Measurements from ENCODE around the gene RUFY4.
"Not testable (repeated sequence)": the region's sequence is repeated elsewhere in the genome, so short reads cannot be mapped to it uniquely, and the experiment has no call there.

RUFY4 gene

DNA sequence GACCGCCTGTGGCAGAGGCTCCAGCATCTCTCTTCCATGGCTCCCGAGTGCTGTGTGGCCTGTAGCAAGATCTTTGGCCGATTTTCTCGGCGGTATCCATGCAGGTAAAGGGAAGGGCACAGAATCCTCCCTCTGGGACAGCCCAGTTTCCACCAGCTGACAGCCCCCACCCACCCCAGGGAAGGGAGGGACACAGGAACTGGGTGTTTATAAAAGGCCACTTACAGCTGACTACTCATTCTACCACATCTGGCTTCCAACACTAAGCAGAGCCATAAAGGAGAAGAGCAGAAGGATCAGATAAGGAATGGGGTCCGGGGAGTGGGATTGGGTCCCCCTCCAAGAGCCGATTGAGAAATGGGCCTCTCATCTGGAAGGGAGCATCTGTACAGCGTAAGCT is 20.2 kb downstream of the RUFY4 start:
- no peak for DNase-seq

DNA sequence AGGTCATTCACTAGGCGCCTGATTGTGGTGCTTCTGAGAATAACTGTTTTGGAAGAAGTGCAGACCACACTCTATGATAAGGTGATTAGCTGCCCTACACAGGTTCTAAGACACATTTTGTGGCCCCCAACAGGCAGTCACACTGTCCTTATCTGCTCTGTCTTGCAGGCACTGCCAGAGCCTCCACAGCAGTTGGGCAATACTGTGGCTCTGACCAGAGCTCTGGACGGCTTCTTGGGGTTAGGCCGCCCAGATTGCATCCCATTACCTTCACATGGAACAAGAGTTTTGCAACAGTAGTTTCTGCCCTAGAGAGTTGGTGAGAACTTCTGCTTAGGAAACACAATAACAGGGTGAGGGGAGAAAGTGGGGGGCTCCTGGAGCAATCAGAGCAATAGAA is 22.7 kb downstream of the RUFY4 start:
- DNase-seq, result no peak

DNA sequence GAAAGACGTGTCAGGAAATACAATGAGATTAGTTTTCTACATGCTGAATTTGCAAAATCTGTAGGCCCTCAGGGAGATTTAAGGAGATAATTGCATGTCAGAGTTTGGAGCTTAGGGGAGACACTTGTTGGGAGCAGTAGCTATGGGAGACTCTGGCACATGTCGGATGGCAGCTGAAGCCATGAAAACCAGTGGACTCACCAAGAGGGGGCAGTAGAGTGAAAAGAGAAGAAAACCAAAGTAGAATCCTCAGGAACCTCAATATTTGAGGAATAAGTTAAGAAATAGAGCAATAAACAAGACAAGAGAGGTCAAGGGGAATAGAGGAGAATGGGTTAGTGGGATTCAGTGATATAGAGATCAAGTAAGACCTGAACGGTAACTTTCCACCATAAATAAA is 24.8 kb downstream of the RUFY4 start:
- no peak for DNase-seq

DNA sequence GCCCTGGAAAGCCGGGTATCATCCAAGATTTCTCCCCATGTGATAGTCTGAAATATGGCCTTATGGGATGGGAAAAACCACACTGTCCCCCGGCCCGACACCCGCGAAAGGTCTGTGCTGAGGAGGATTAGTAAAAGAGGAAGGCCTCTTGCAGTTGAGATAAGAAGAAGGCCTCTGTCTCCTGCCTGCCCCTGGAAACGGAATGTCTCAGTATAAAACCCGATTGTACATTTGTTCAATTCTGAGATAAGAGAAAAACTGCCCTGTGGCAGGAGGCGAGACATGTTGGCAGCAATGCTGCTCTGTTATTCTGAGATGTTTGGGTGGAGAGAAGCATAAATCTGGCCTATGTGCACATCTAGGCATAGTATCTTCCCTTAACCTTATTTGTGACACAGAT is 26.8 kb downstream of the RUFY4 start:
- no peak for DNase-seq

DNA sequence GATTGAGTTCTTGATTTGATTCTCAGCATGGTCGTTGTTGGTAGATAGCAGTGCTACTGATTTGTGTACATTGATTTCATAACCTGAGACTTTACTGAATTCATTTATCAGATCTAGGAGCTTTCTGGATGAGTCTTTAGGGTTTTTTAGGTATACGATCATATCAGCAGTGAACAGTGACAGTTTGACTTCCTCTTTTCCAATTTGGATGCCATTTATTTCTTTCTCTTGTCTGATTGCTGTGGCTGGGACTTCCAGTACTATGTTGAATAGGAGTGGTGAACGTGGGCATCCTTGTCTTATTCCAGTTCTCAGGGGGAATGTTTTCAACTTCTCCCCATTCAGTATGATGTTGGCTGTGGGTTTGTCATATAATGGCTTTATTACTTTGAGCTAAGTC is 28.9 kb downstream of the RUFY4 start:
- no peak for DNase-seq

DNA sequence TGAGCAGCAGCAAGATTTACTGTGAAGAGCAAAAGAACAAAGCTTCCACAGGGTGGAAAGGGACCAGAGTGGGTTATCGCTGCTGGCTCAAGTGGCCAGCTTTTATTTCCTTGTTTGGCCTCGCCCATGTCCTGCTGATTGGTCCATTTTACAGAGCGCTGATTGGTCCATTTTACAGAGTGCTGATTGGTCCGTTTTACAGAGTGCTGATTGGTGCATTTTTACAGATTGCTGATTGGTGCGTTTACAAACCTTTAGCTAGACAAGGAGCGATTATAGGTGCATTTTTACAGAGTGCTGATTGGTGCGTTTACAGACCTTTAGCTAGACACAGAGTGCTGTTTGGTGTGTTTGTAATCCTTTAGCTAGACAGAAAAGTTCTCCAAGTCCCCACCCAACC is 39.8 kb downstream of the RUFY4 start:
- DNase-seq, result not testable (repeated sequence)

DNA sequence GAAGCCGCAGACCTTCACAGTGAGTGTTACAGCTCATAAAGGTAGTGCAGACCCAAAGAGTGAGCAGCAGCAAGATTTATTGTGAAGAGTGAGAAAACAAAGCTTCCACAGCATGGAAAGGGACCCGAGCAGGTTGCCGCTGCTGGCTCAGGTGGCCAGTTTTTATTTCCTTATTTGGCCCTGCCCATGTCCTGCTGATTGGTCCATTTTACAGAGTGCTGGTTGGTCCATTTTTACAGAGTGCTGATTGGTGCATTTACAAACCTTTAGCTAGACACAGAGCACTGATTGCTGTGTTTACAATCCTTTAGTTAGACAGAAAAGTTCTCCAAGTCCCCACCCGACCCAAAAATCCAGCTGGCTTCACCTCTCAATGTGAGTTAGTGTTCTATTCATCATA is 52.7 kb downstream of the RUFY4 start:
- DNase-seq, result not testable (repeated sequence)

DNA sequence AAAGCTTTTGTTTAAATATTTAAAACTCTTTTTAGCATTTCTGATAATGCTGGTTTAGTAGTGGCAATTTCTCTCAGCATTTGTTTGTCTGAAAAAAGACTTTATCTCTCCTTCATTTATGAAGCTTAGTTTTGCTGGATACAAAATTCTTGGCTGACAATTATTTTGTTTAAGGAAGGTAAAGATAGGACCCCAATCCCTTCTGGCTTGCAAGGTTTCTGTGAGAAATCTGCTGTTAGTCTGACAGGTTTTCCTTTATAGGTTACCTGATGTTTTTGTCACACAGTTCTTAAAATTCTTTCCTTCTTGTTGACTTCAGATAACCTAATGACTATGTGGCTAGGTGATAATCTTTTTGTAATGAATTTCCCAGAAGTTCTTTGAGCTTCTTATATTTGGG is 53.2 kb downstream of the RUFY4 start:
- not testable (repeated sequence) for DNase-seq

DNA sequence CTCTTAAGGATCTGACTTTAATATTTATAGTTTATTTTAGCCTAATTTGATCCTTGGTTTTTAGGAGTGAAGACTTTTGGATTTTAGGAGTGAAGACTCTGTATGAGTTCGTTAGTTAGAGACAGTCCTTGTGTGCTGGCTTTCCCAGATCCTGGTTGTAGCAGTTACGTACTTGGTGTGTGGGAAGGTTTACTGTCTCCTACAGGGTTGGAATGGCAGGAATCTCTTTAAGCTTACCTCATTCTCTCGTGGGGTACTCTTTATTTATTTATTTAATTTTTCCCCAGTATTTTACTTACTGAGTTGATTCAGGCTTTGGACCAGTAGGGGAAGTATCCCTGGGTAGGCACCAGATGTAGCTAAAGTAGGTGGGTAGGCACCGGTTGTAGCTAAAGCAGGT is 54.9 kb downstream of the RUFY4 start:
- no peak for DNase-seq

DNA sequence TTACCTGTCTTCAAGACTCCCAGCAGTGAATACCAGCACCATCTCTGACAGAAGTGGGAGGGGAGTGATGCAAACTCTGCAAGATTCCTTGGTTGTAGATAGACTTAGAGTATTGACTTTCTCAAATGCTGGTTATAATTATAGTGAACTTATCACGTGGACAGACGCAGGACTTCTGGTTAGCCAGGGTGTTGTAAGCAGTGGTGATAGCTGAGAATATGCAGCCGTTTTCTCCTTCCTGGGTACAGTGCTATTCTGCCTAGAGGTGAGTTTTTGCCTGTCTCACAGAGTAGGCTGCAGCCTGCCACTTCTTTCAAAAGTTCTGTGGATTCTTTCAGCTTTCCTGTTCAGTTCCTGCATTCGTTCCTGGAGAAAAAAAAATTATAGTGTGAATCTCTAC is 56.0 kb downstream of the RUFY4 start:
- DNase-seq, result no peak

DNA sequence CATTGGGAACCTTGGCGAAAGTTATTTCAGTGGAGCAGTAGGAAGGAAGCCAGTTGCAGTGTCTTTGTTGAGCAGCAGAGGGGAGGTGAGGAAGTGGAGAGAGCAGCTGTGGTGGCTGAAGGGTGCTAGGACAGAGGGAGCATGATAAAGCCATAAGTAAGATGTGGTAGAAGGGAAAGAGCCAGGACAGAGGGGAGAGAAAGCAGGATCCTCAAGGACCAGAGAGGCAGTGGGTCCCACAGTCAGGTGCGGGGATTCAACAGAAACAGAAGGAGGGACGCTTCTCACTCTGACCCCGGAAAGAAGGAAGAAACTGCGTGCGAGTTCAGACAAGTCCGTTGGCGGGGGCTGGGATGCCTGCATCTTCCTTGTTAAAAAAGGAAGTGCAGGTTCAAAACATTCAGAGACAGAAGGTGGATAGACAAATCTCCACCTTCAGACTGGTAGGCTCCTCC is 56.6 kb downstream of the RUFY4 start, which contains the start of gene CXCR2:
Gene CXCR2, plus strand, starts transcription at position 403 of the 455 bp plus-strand sequence. CDS start 8,774 bp downstream, outside the sequence.
- no peak for DNase-seq

DNA sequence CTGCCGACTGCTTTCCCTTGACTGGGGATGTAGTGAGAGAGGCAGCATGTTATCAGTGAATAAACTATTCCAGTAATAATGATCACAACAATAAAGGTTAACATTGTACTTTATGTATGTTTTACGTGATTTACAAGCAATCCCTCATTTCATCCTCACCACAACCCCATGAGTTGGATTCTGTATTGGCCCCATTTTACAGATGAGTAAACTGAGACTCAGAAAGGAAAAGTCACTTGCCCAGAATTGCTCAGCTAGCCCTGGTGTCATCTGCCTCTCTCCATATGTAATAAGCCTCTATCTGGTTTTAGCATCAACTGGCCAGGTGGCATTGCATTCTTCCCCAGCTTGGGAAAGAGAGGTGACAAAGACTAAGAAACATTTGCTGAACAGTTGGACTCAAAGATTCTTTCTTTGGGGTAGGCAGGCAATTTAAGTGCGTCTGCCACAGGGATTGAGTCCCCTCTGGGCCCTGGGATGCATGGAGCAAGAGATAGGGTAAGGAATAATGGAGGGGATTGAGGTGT is 58.9 kb downstream of the RUFY4 start:
- no peak for DNase-seq

DNA sequence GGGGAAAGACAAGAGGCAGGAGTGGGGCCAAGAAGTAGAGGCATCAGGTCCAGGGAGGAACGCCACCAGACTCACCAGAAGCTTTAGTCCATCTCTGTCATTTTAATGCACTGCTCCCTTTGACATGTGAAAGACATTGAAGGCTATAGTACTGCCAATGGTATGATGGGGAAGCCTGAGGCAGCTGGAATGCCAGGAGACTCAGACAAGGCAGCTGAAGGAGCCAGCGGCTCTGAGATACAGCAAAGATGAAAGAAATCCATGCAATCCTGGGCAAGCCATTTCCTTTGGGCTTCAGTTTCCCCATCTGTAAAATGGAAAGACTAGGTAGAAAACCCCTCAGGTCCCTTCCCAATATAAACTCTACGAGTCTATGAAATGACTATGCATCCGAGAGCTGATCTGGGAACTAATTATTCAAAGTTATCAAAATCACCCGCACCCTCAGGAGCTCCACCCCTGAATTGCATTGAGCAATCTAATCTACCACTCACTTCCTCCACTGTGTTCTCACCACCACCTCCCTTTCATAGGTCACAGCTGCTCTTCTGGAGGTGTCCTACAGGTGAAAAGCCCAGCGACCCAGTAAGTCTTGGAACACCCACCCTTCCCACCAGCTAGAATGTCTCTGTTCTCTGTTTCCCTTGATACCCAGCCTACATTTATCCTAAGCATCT is 59.9 kb downstream of the RUFY4 start:
- DNase-seq, result no peak

DNA sequence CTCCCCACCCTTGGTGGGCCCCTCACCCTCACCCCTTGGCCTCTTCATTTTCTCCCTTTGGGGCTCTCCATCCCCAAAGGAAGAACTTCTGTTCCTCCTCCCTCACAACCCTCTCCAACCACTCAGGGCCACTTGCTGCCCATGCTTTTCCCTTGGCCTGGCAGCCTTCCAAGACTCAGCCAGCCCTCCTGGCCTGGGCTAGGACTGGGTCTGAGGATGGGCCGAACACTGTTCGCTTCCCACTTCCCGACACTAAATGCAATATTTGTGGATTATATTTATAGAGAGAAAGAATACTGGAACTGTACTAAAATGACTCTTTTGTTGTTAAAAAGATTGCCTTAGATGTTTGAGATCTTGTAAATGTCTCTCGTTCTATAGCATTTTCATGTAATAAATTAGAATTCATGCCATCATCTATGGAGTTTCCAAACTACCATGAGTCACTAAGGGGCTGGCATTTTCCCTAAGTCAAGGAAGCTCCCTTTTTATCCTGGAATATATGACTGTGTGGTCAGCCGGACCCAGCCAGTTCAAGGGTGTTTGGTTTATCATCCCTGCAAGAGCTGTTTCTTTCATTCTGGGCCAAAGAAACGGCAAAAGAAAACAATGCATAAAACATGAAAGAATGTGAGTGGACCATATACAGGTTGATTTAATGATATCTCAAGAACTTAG is 60.5 kb downstream of the RUFY4 start:
- no peak for DNase-seq

DNA sequence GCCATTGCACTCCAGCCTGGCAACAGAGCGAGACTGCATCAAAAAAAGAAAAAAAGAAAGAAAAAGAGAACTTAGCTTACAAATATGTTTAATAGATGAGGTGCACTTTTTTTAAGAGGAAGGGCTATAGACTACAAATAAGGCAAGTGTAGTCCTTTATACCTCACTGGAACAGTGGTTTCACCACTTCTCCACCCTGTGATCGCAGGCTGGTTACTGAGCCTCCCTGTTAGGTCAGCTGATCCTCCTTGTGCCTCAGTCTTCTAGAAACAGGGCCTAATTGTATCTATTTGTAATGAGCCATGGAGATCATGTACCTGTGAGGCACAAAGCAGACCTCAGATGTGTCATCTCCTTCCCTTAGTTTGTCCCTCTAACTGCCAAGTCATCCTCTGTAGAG is 61.3 kb downstream of the RUFY4 start:
- DNase-seq, result no peak

DNA sequence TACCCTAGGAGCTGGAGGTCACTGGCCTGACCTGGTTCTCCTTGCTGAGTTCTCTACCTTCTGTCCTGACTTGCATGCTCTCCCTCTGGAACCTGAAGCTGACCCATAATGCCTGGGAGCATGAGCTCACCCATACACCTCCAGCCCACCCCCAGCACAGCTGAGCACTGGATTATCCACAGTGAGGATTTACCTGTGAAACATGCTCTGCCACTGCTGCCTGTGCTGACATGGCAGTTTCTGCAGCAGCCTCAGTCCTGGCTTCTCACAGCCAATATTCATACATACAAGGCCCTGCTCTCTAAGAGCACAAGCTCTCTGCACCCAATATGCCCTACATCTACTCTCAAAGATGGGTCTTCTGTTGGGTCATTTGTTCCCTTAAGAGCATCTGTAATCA is 61.8 kb downstream of the RUFY4 start:
- DNase-seq, result no peak

DNA sequence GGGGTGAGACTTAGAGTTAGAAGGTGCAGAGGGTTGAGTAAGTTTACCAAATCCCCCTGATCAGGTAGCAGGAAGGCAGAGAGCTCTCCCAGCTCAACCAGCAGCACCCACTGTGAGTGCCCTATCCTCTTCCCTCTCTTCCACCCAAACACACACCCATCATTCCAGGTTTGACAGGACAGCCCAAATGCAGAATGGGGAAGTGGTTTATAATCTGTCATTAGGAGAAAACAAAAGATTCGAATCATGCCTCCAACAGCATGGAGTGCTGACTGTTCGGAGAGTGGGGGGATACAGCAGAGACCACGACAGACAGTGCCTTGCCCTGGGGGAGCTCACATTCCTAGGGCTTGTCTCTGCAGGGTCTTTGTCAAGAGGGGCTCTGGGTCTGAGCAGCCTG is 68.5 kb downstream of the RUFY4 start:
- no peak for DNase-seq

DNA sequence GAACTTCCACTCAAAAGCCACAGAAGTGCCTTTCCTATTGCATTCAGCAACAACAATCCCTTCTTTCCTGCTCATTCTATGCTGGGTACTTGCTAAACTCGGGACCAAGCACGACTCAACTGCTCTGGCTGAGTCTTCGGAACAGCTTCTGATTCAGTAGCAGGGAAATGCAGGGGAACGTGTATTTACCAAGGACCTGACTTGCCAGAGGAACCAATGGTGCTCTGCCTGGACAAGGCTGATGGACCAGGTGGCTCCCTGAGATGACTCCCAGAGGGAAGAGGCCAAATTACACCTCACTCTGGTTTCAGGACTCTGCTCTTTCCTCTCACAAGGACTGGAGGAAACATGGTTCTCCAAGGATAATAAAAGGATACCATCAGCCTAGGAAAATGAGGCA is 69.0 kb downstream of the RUFY4 start:
- DNase-seq, result no peak
